ENCODE measurements around the gene PMEPA1.

Gene PMEPA1

DNA sequence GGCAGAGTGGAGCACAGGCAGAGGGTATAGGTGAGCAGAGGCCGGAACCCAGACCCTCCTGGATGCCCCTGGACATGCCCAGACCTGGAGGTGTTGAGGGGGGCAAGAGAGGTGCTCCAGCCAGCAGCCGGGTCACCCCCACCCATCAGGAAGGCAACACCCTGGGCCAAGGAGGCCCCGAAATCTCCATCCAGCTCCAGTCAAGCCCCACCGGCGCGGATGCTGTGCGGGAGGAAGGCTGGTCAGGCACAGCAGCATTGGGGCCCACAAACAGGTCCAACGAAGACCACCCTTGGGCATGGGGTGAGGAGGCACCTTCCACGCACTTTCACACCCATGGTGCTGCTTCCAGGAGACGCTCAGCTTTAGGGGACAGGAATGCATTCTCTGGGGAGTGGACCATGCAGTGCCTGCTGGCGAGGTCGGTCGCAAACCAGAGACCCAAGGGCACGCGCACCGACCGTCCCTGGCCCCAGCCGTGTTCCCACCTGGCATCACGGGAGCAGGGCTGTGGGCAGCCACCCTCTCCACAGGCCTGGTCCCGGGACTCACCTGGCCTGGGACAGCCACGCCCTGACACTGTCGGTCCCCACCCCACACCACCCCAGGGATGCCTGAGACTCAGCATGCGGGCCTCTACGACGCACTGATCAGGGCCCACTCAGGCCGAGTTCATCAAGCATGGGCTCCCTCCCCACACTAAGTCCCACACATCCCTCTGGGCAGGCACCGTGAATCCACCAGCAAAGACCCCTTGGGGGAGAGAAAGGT, 45.9 kb downstream of the PMEPA1 start:
- in situ Hi-C loops (cut with MboI; ENCODE audit: low pct_unique_long_range_greater_than_20kb, low sequenced_read_pairs, unreplicated experiment), result no loop called here
- no peak for DNase-seq (ENCODE audit: low spot score)
- TF ChIP-seq, protein P1, sequence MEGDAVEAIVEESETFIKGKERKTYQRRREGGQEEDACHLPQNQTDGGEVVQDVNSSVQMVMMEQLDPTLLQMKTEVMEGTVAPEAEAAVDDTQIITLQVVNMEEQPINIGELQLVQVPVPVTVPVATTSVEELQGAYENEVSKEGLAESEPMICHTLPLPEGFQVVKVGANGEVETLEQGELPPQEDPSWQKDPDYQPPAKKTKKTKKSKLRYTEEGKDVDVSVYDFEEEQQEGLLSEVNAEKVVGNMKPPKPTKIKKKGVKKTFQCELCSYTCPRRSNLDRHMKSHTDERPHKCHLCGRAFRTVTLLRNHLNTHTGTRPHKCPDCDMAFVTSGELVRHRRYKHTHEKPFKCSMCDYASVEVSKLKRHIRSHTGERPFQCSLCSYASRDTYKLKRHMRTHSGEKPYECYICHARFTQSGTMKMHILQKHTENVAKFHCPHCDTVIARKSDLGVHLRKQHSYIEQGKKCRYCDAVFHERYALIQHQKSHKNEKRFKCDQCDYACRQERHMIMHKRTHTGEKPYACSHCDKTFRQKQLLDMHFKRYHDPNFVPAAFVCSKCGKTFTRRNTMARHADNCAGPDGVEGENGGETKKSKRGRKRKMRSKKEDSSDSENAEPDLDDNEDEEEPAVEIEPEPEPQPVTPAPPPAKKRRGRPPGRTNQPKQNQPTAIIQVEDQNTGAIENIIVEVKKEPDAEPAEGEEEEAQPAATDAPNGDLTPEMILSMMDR (IDR thresholded peaks at IDR 0.05; ENCODE audit: extremely low read depth, insufficient read depth, missing control alignments), result no peak

DNA sequence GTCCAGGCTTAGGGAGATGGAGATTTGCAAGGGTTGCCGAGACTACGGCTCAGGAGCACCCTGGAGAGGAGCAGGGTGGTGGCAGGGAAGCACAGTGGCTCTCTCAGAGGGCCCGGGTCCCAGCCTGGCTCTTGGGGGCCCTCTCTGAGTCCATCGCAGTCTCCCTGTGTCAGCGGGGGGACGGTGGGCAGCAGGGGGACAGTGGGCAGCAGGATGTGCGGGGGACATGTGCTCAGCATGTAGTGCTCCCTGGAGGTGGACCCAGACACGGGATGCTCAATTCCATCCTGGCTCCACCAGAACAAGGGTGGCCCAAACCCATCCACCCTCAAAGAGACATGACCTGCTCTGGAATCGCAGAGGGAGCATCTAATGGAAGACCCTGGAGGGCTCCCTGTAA, 46.6 kb downstream of the PMEPA1 start:
- TF ChIP-seq, protein P1 (IDR thresholded peaks at IDR 0.05; ENCODE audit: extremely low read depth, insufficient read depth, missing control alignments), result no peak
- in situ Hi-C loops (cut with MboI; ENCODE audit: low pct_unique_long_range_greater_than_20kb, low sequenced_read_pairs, unreplicated experiment), result no loop called here
- no peak for DNase-seq (ENCODE audit: low spot score)

DNA sequence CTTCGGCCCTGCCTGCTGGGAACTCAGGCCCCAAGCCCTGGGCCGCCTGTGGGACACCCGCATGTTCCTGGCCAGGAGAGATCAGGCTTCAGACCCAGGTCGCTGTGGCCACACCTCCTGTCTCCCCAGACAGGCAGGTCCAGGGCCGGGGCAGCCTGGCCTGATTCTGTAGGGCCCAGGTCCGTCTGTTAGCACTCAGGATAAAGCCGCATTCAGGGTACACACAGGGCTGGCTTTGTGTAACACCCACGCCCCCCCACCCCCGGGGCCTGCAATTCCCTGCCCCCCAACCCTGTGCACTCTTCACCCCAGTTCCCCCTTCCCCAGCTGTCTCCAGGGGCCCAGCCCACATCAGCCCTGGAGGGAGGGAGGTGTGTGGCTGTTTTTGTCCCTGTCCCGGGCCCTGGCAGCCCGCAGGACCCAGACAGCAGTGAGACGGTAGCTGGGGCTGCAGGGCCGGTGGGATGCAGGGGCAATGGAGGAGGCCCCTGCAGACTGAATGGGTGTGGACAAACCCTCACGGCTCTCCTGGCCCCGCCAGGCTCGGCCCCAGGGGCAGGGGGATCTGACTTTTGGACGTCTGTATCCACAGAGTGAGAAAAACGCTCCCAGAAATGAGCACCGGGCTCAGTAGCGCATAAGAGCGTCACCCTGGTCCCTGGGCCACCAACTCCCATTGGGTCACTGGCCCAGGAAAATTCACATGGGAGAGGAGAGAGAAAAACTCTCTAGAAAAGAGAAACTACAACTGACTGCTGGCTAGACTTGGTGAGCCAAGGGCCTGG, 47.2 kb downstream of the PMEPA1 start:
- in situ Hi-C loops (cut with MboI; ENCODE audit: low pct_unique_long_range_greater_than_20kb, low sequenced_read_pairs, unreplicated experiment), result no loop called here
- DNase-seq (ENCODE audit: low spot score), result no peak
- TF ChIP-seq, protein P1 (IDR thresholded peaks at IDR 0.05; ENCODE audit: extremely low read depth, insufficient read depth, missing control alignments), result no peak

DNA sequence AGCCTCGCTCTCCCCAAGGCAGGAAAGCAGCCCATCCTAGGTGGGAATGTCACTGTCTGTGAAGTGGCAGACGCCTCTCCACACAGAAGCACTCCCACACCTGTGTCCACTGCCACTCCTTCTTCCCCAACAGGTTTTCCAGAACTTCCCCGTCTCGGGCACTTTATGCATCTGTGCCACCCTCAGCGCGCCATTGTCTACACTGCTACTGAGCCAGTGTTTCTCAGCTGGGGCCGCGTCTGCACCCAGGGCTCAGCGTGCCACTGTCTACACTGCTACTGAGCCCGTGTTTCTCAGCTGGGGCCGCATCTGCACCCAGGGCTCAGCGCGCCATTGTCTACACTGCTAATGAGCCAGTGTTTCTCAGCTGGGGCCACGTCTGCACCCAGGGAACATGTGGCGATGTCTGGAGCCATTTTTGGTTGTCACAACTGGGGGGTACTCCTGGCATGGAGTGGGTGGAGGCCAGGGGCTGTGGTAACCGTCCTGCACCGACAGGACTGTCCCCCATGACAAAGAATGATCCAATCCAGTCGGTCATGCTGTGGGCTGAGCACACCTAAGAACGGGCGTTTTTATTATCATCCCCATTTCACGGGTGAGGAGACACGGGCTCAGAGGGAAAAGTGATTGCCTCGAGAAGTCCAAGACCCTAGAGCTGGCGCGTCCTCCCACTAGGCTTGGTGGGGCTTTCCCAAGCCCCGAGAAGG, 47.9 kb downstream of the PMEPA1 start:
- no peak for DNase-seq (ENCODE audit: low spot score)
- in situ Hi-C loops (cut with MboI; ENCODE audit: low pct_unique_long_range_greater_than_20kb, low sequenced_read_pairs, unreplicated experiment), result no loop called here
- TF ChIP-seq, protein P1 (IDR thresholded peaks at IDR 0.05; ENCODE audit: extremely low read depth, insufficient read depth, missing control alignments), result no peak

DNA sequence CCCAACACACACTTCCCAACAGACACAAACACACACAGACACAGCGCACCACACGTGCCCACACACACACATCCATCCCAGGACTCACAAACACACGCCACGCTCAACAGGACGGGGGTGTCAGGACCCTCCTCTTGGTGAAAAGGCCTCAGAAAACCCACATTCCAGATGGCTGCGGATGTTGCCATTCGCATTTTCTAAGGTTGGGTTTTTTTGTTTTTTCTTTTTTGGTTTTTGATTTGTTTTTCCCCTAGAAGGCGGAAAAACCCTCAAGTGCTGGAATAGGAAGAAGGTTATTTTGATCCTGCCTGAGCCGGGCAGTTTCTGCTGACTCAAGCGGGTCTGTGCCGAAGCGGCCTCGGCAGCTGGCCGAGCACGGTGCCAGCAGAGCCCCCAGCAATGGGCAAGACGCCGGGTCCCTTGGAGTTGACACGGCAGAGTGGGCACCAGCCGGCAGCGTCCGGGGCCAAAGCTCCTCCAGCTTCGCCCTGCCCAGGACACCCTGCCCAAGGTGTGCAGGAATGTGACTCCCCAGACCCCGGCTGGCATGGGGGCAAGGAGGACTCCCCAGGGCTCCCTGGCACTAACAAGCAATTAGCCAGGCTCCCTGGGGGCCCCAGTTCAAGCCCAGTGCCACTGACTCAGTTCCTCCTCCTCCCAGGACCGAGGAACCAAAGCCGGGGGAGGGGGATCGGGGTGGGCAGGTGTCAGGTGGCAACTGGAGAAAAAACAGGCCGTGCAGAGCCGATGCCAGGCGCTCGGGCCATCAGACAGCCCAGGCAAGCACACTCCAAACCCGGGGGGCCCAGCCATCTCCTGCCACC, 48.7 kb downstream of the PMEPA1 start:
- in situ Hi-C loops (cut with MboI; ENCODE audit: low pct_unique_long_range_greater_than_20kb, low sequenced_read_pairs, unreplicated experiment), result no loop called here
- TF ChIP-seq, protein P1 (IDR thresholded peaks at IDR 0.05; ENCODE audit: extremely low read depth, insufficient read depth, missing control alignments), result no peak
- DNase-seq (ENCODE audit: low spot score), result peak; percentile 11

Measured in GM13977 (cell line).